NB4 (cell line): ENCODE measurements around the gene PLA2G4A.

ENCODE experiments used
- DNase-seq: peaks from one replicate; pipeline ENCODE4 v3.0.0; 2010; ENCODE audit warnings: low read depth
- H3K4me3 ChIP-seq: one replicate; pipeline ENCODE4 v1.5.1; 2011; ENCODE audit warnings: mild to moderate bottlenecking, low read depth, low read length, moderate library complexity
- CTCF ChIP-seq: IDR thresholded peaks from one replicate; pipeline ENCODE4 v1.5.1; 2012; ENCODE audit warnings: low read depth, low read length
- MAX ChIP-seq: IDR thresholded peaks from 2 replicates; pipeline ENCODE4 v1.6.1; 2011; ENCODE audit warnings: low read depth, low read length
- MYC ChIP-seq: IDR thresholded peaks from 2 replicates; pipeline ENCODE4 v1.6.1; 2011; ENCODE audit warnings: low read depth, low read length
- POLR2A ChIP-seq: IDR thresholded peaks from 2 replicates; pipeline ENCODE4 v1.6.1; 2011; ENCODE audit warnings: mild to moderate bottlenecking; ENCODE audit not compliant: insufficient read length; ENCODE audit errors: extremely low read depth

The PLA2G4A gene

GRCh38 chr1:187013582-187014200 is 184.9 kb downstream of the PLA2G4A start:
- DNase-seq: no peak
- H3K4me3 ChIP-seq: no peak overlapping the region
- TF ChIP-seq CTCF (no peak), MYC (no peak), MAX (no peak), POLR2A (no peak)

DNA sequence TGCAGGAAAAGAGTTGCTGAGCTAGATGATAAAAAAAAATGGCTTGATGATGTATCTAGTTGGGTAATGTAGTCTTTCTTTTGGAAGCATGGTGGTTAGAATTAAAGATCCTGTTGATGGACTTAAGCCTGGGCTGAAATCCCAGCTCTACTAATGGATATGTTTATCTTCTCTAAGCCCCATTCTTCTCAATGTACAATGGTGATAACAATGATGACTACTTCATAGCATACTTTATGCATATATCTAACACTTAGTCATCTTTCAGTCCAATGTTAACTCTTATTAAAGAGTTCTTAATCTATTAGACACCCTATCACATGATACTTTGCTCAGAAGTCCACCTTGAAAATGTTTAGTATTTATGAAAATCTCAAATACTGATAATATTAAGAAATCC is 189.5 kb downstream of the PLA2G4A start:
- TF ChIP-seq POLR2A (no peak), MAX (no peak), MYC (no peak), CTCF (no peak)
- DNase-seq: no peak
- no peak overlapping the region for H3K4me3 ChIP-seq

- TF ChIP-seq CTCF (no peak), POLR2A (no peak), MAX (no peak), MYC (no peak)
- no peak overlapping the region for H3K4me3 ChIP-seq
- no peak for DNase-seq
Measured at GRCh38 chr1:187027253-187027652, 198.5 kb downstream of the PLA2G4A start.

- DNase-seq: no peak
- H3K4me3 ChIP-seq: no peak overlapping the region
- TF ChIP-seq MAX (no peak), CTCF (no peak), POLR2A (no peak), MYC (no peak)
Measured at GRCh38 chr1:187032316-187032981, 203.7 kb downstream of the PLA2G4A start.

DNA sequence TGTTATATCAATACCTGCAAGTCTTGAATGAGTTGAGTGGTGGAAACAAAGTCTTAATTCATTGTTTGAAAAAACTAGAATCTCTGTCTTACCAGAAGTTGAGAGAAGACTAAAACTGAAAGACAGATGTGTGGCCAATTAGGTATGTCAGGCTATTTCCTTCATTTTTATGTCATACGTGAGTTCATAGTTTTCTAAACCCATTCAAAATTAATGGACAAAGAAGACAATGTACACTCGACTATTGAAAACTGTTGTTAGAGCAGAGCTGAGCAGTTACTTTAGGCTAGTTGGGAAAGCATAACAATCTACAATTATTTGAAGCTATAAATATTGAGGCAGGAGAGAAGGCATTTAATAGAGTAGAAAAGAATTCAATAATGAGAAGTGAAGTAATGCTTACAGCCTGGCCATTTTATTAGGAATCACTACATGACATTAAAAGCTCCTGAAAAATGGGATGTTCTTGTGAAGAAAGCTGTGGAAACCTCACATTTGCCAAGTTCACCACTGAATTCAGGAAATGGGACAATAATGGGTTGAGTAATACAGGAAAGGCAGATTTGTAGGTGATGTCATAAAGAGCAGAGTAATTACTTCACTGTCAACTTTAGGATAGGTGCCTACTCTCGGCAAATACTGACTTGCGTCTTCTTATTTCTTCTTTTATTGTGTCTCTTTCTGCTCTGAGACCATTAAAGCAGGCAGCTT is 204.4 kb downstream of the PLA2G4A start:
- no peak overlapping the region for H3K4me3 ChIP-seq
- no peak for DNase-seq
- TF ChIP-seq CTCF: no peak
- TF ChIP-seq POLR2A: no peak
- no peak for TF ChIP-seq MAX
- TF ChIP-seq MYC: no peak
